HepG2 (cell line): ENCODE results near the gene TRERF1. TPM values are rescaled to one million over a fixed set of nuclear protein-coding genes. Genes with fewer than 3 reads are reported as not detected.

Experiments
- CENPX ChIP-seq: sonication (generic); formaldehyde crosslinking; IDR thresholded peaks from 2 replicates; pipeline ENCODE4 v1.9.0; 2021; ENCODE audit warnings: mild to moderate bottlenecking, missing genetic modification reagents, moderate library complexity
- FOXK2 ChIP-seq: fragments of 450-650 bp; IDR thresholded peaks from 2 replicates; pipeline ENCODE4 v1.6.1; 2016
- KDM5A ChIP-seq: fragments of 200-600 bp; sonication (generic); IDR thresholded peaks from 2 replicates; pipeline ENCODE4 v1.7.0; 2018; ENCODE audit warnings: antibody characterized with exemption, mild to moderate bottlenecking, low read length, borderline replicate concordance
- MIER2 ChIP-seq: IDR thresholded peaks from 2 replicates; pipeline ENCODE4 v1.6.1; 2016; ENCODE audit warnings: missing biosample characterization, missing genetic modification reagents
- NFATC3 ChIP-seq: sonication (generic); formaldehyde crosslinking; IDR thresholded peaks from 2 replicates; pipeline ENCODE4 v1.5.1; 2020; ENCODE audit warnings: mild to moderate bottlenecking, missing genetic modification reagents
- PLRG1 ChIP-seq: fragments of 450-650 bp; conservative IDR thresholded peaks from 2 replicates; pipeline ENCODE4 v1.6.1; 2016
- ZBTB14 ChIP-seq: sonication (generic); formaldehyde crosslinking; IDR thresholded peaks from 2 replicates; pipeline ENCODE4 v1.4.0; 2020; ENCODE audit warnings: missing genetic modification reagents
- polyA plus RNA-seq, 8 experiments: library from polyadenylated mRNA; depleted of rRNA in 3 of 8; stranded (reverse) in 7 of 8; unstranded in 1 of 8; fragments of >200 nt; fragmentation: Illumina TruSeq in 4 of 8; extraction: Trizol in 4 of 8; gene quantifications; 2 replicates each; pipeline versions ENCODE4 v1.2.1 to v1.2.3, GENCODE V29; 2011 to 2016; ENCODE audit warnings: low read depth in 4 of 8, missing spikeins in 1 of 8, mixed read lengths in 1 of 8; ENCODE audit not compliant: insufficient read depth in 1 of 8
- total RNA-seq, 5 experiments: library from RNA; depleted of rRNA; stranded (reverse); fragments of >200 nt; fragmentation: Illumina TruSeq; extraction: Trizol; gene quantifications; 2 replicates each; pipeline ENCODE4 v1.2.3, GENCODE V29; 2016; ENCODE audit warnings: low read depth in 1 of 5
- TF ChIP-seq, protein P1 (sequence below): IDR thresholded peaks from 2 replicates; pipeline ENCODE4 v1.6.1; 2016; ENCODE audit warnings: low read depth, missing genetic modification reagents, missing compliant biosample characterization

TRERF1 gene
- total and polyA plus RNA-seq, 2 of the 13 experiments (the other 11 are each of a cell fraction or from before 2014, with no cell fraction given) = 0.02 TPM; not detected in 1

- TF ChIP-seq, protein P1, sequence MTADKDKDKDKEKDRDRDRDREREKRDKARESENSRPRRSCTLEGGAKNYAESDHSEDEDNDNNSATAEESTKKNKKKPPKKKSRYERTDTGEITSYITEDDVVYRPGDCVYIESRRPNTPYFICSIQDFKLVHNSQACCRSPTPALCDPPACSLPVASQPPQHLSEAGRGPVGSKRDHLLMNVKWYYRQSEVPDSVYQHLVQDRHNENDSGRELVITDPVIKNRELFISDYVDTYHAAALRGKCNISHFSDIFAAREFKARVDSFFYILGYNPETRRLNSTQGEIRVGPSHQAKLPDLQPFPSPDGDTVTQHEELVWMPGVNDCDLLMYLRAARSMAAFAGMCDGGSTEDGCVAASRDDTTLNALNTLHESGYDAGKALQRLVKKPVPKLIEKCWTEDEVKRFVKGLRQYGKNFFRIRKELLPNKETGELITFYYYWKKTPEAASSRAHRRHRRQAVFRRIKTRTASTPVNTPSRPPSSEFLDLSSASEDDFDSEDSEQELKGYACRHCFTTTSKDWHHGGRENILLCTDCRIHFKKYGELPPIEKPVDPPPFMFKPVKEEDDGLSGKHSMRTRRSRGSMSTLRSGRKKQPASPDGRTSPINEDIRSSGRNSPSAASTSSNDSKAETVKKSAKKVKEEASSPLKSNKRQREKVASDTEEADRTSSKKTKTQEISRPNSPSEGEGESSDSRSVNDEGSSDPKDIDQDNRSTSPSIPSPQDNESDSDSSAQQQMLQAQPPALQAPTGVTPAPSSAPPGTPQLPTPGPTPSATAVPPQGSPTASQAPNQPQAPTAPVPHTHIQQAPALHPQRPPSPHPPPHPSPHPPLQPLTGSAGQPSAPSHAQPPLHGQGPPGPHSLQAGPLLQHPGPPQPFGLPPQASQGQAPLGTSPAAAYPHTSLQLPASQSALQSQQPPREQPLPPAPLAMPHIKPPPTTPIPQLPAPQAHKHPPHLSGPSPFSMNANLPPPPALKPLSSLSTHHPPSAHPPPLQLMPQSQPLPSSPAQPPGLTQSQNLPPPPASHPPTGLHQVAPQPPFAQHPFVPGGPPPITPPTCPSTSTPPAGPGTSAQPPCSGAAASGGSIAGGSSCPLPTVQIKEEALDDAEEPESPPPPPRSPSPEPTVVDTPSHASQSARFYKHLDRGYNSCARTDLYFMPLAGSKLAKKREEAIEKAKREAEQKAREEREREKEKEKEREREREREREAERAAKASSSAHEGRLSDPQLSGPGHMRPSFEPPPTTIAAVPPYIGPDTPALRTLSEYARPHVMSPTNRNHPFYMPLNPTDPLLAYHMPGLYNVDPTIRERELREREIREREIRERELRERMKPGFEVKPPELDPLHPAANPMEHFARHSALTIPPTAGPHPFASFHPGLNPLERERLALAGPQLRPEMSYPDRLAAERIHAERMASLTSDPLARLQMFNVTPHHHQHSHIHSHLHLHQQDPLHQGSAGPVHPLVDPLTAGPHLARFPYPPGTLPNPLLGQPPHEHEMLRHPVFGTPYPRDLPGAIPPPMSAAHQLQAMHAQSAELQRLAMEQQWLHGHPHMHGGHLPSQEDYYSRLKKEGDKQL (CRISPR knock-in tag) = no peak
- TF ChIP-seq PLRG1 (no peak), CENPX (no peak), KDM5A (no peak), FOXK2 (no peak), ZBTB14 (CRISPR knock-in tag) (no peak), MIER2 (no peak), NFATC3 (no peak)
Measured at GRCh38 chr6:42407379-42407778, 44.3 kb downstream of the TRERF1 start (continued).
